Measurements from ENCODE around the gene SYT7.

DNA sequence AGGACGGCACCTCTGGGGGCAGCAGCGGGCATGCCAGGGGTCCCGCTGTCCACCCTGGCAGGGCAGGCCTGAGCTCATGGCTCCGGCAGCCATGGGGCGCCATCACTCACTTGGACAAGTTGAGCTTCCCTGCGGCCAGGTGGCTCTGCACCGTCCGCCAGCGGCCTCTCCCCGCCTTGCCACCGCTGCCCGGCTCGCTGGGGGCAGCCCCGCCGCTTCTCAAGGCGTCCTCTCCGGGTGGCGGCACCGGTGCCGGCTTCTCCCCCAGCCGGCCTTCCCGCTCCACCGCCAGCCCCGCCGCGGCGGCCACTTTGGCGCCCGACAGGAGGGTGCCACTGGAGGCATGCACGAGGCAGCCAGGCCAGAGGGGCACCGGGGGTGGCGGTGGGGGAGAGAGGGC is 35.0 kb downstream of the SYT7 start:
- TF ChIP-seq POLR2A (IDR thresholded peaks at IDR 0.05; ENCODE audit: low read depth, low read length) (no peak), POLR2AphosphoS5 (IDR thresholded peaks at IDR 0.05; ENCODE audit: low read depth, low read length) (no peak), TAF1 (IDR thresholded peaks at IDR 0.05; ENCODE audit: low read depth, low read length) (no peak), SPI1 (IDR thresholded peaks at IDR 0.05; ENCODE audit: low read depth, low read length) (no peak), PAX5 (IDR thresholded peaks at IDR 0.05; ENCODE audit: insufficient read depth, low read length, severe bottlenecking) (no peak), POU2F2 (IDR thresholded peaks at IDR 0.05; ENCODE audit: low read depth, low read length) (no peak)

All from GM12891 (cell line).